SK-N-SH treated with all-trans-retinoic acid at 6 μM for 48 hours (cell line): ENCODE data around the gene MCM7.

ENCODE experiments used
- CREB5 ChIP-seq: fragments of 250-450 bp; sonication (Bioruptor Pico); IDR thresholded peaks from 2 replicates; pipeline ENCODE4 v1.5.1; 2020; ENCODE audit warnings: low read depth, mild to moderate bottlenecking, moderate library complexity
- PPARA ChIP-seq: fragments of 250-450 bp; sonication (Bioruptor Pico); IDR thresholded peaks from 2 replicates; pipeline ENCODE4 v1.5.0; 2020; ENCODE audit warnings: mild to moderate bottlenecking, borderline replicate concordance
- RARB ChIP-seq: fragments of 250-450 bp; sonication (Bioruptor Pico); IDR thresholded peaks from 2 replicates; pipeline ENCODE4 v1.8.0; 2021; ENCODE audit warnings: mild to moderate bottlenecking, moderate library complexity
- ZFP30 ChIP-seq: fragments of 450-650 bp; formaldehyde crosslinking; IDR thresholded peaks from 2 replicates; pipeline ENCODE4 v1.5.0; 2022; ENCODE audit warnings: mild to moderate bottlenecking, moderate library complexity
- ZNF565 ChIP-seq: fragments of 450-650 bp; formaldehyde crosslinking; conservative IDR thresholded peaks from 2 replicates; pipeline ENCODE4 v1.5.0; 2020; ENCODE audit warnings: low read depth, mild to moderate bottlenecking, moderate library complexity

GRCh38 chr7:100147278-100147677, 46.1 kb upstream of the MCM7 start:
- TF ChIP-seq ZNF565 (CRISPR knock-in tag) (no peak), RARB (no peak), PPARA (CRISPR knock-in tag) (no peak), CREB5 (no peak), ZFP30 (CRISPR knock-in tag) (no peak)
